Glomerular visceral epithelial cell (primary cell): ENCODE data around the gene YRDC.

Experiments
- DNase-seq: peaks from one replicate; pipeline ENCODE4 v3.0.0-alpha.2; 2016; ENCODE audit errors: extremely low spot score

Gene YRDC, protein sequence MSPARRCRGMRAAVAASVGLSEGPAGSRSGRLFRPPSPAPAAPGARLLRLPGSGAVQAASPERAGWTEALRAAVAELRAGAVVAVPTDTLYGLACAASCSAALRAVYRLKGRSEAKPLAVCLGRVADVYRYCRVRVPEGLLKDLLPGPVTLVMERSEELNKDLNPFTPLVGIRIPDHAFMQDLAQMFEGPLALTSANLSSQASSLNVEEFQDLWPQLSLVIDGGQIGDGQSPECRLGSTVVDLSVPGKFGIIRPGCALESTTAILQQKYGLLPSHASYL

GRCh38 chr1:37807555-37808368 lies at the start of gene YRDC, which contains the start of gene C1orf122:
YRDC (minus strand) TSS chr1:37808208; CDS start chr1:37808180, 28 bp downstream.
C1orf122 (plus strand) TSS chr1:37807790; CDS start chr1:37808405, 615 bp downstream.
- peak; percentile 91 for DNase-seq

DNA sequence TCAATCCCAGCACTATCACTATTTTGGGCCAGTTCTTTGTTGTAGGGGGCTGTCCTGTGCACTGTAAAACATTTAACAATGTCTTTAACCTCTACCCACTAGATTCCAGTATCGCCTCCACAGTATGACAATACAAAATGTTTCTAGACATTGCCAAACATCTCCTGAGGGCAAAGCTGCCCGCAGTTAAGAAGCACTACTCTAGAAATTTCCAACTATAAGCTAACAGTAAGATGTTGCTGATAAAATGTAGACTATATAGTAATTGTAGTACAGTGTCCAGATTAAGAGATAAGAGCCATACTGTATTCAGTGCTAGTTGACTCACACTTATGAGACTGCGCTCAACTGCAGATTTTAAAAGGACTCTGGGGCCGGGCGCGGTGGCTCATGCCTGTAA lies 46.4 kb upstream of the YRDC start:
- DNase-seq = no peak

DNA sequence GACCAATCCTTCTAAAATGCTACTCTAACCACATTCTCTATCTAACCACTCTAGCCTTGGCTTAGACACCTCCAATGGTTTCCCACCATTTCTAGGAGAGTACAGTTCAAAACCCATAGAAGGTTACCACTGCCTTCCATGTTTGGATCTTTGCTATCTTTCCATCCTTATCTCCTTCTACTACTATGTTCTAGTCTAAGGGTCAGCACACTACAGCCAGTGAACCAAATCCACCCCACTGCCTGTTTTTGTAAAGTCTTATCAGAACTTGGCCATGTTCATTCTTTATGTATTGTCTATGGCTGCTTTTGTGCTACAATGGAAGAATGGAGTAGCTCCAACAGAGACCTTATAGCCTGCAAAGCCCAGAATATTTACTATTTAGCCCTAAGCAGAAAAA lies 45.1 kb upstream of the YRDC start:
- no peak for DNase-seq

- DNase-seq = no peak
Measured at GRCh38 chr1:37851782-37852210, 43.8 kb upstream of the YRDC start.

- DNase-seq = no peak
Measured at GRCh38 chr1:37851262-37851661, 43.3 kb upstream of the YRDC start.

DNA sequence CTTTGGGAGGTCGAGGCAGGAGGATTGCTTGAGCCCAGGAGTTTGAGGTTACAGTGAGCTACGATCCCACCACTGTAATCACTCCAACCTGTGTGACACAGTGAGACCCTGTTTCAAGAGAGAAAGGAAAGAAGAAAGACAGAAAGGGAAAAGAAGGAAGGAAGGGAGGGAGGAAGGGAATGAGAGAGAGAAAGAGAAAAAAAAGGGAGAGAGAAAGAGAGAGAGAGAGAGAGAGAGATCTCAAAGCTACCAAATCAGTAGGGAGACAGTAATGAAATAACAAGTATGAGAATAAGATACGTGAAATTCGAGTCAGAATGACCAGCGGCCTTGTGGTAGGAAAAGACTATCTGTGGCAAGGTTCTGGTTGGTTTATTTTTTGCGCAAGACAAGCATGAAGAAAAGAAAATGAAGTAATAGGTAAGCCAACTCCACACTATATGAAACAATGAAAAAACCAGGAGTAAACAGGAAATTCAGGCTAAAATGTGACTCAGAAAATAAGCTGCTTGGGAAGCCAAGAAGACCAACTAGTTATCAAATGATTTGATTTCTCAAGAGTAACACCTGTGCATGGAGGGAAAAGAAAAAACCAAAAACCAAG lies 42.4 kb upstream of the YRDC start:
- DNase-seq = no peak

DNA sequence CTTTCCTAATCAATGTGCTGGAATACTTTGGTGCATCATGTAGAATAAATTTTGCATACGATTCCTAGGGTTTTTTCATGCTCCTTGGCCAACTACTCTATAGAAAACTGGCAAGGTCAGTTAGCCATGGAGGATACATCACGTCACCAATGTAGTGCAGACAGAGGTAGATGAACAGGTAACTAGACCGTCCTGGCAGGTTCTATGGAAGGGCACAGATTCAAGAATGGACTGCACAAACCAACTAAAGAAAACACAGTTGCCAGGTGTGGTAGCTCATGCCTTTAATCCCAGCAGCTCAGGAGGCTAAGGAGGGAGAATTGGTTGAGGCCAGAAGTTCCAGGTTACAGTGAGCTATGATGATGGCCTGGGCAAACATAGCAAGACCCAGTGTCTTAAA lies 41.5 kb upstream of the YRDC start:
- no peak for DNase-seq

DNA sequence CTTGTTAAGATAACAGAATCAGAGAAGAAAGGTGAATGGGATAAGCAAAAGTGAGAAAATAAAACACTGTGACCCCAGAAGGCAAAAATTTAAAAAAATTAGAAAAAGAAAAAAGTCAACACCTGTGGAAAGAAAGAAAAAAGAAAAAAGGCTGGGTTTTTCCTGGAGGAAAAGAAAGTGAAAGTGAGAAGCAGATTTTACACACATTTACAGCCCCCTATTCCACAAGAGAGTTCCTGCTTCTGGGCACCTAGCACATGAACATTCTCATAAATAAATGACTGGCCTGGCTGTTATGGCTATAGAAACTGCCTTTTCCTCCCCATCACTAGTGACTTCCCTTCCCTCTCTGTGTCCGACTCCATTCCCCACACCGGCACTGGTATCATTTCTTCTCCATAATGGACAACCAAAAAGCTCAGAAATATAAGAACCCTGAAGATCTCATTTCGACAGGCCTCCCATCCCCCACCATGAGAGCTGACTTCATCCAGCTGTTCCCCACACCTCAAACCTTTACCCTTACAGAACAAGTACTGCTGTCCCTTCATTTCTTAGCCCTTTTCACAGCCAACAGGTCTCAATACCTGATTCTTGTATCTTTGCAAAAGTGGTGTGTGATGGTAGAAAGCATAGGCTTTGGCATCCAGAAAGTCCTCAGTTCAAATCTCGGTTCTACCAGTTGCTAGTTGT lies 38.8 kb upstream of the YRDC start:
- no peak for DNase-seq

GRCh38 chr1:37845786-37846185 lies 37.8 kb upstream of the YRDC start:
- DNase-seq = no peak

DNA sequence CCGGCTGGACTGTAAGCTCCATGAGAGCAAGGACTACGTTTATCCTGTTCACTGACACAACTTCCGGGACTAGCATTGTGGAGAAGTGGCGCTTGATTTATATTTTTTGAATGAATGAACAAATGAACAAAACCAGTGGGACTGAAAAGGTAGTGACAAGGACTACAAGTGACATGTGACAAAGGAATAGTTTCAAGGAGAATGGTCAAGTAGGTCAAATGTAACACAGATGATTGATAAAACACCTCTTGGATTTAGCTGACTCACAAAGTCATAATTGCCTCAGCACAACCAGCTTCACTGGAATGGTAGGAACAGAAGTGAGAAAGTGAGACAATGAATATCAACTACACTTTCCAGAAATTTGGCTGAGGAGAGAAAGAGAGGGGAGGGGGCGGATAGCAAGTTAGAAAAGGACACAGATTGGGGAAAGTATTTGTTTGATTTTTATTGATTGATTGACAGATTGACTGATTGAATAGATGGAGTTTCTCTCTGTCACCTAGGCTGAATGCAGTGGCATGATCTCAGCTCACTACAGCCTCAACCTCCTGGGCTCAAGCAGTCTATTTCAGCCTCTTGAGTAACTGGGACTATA lies 37.1 kb upstream of the YRDC start:
- DNase-seq = no peak

DNA sequence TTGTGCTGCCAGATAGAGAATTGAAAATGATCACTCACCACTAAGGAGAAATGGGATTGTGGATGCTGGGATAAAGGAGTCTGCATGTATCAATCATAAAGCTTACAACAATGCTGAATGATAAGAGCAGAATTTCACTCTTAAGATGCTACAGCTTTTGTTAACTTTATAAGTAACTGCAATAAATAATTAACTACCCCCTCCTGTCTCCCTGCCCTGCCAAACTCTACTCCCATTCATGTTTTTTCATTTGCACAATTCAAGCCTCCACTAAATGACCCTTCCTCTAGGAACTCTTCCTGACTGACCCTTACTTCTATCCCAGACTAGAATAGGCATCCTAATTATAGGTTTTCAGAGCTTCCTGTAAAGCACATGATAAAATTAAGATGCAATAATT lies 36.5 kb upstream of the YRDC start:
- no peak for DNase-seq

DNA sequence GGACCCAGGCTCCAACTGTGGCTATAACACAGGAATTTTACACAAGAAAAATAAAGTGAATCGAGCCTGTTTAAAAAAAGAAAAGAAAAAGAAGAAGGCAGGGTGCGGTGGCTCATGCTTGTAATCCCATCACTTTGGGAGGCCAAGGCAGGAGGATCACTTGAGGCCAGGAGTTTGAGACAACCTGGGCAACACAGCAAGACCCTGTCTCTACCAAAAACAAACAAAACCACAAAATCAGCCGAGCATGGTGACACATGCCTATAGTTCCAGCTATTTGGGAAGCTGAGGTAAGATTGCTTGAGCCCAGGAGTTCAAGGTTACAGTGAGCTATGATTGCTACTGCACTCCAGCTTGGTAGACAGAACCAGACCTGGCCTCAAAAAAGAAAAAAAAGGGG lies 33.6 kb upstream of the YRDC start:
- no peak for DNase-seq

GRCh38 chr1:37840711-37841110 lies 32.7 kb upstream of the YRDC start:
- DNase-seq = no peak

GRCh38 chr1:37839676-37840075 lies 31.7 kb upstream of the YRDC start:
- DNase-seq = no peak

DNA sequence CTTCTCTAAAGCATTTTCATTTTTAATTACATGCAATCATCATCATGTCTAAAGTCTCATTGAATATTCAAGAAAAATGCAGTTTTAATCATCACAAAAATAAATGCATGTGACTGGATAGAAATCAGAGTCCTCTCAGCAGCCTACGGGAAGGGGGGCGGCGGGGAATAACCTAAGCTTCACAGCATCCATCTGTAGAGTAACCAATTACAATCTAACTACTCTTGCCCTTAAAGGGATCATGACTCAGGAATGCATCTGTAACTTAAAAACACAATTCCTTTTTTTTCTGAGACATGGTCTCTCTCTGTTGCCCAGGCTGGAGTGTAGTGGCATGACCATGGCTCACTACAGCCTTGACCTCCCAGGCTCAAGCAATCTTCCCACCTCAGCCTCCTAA lies 28.8 kb upstream of the YRDC start:
- no peak for DNase-seq

DNA sequence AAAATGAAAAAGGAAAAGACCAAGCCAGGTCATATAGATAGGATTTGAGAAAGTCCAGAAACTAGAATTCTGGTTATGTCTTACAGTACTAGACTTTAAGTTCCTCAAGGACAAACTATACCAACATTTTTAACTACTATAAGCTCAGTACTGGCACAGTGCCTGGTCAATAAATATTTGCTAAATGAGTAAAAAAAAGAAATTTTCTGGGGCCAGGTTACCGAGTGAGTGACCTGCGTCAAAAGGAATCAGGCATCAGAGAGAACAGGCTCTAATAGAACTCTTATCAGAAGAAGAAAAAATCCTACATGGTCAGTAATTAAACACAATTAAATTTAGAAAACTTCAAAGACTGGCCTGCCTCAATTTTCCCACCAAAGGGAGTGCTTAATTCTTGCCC lies 23.8 kb upstream of the YRDC start:
- DNase-seq = no peak

DNA sequence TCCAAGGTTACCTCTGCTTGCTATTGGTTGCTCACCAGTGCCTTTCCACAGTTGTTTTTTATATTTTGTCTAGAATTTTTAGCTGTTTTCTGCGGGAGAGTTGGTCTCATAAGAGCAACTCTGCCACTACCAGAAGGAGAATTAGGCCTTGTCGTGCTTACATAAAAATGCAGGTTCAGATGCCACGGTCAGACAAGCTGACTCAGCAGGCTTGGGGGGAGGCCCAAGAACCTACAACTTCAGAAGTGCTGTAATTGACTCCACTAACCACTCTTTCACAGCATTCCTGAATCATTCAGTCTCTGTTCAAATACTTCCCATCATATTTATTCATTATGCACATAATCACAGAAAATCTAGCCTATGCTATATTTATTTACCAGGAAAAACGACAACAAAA lies 23.1 kb upstream of the YRDC start:
- DNase-seq = no peak

DNA sequence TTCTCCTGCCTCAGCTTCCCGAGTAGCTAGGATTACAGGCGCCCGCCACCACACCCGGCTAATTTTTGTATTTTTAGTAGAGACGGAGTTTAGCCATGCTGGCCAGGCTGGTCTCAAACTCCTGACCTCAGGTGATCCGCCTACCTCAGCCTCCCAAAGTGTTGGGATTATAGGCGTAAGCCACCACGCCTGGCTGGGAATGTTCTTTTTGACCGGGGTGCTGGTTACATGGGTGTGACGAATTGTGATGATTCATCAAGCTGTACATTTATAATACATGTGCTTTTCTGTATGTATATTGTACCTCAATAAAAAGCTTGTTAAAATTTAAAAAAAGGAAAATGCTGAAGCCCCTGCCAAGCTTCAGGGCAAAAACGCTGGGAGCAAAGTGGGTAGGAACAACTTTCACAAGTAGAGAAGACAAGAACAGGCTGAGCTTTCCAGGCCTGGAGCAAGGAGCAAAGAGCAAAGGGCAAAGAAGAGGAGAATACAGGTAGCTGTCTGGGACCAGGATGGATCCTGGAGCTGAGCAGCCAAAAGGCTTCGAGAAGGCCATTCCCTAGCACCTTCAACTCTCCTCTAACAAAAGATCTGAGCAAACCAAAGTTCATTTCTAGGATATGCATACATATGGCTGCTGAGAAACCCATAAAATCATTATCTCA lies 20.5 kb upstream of the YRDC start:
- DNase-seq = no peak

DNA sequence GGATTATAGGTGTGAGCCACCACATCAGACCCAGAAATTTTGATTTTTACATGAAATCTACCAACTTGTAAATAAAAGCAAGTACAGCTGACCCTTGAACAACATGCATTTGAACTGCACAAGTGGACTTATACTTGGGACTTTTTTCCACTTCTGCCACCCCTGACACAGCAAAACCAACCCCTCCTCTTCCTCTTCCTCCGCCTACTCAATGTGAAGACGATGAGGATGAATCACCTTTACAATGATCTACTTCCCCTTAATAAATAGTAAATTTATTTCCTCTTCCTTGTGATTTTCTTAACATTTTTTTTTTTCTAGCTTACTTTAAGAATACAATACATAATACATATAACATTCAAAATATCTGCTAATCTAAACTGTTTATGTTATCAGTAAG lies 17.5 kb upstream of the YRDC start:
- no peak for DNase-seq

DNA sequence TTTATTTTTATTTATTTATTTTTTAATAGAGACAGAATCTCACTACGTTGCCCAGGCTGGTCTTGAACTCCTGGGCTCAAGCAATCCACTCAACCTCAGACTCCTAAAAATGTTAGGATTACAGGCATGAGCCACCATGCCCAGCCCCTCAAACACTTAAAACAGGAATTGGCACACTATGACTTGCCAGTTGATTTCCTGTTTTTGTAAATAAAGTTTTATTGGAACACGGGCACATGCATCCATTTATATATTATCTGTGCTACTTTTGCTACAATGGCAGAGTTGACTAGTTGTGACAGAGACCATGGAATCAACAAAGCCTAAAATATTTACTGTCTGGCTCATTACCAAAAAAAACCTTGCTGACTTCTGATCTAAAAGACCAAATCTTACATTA lies 16.0 kb upstream of the YRDC start:
- no peak for DNase-seq
